Stimulated activated CD8-positive, alpha-beta memory T cell treated with anti-CD3 and anti-CD28 coated beads, Interleukin-7, amount 100 ng/mL, for 4 hours (primary cell): Measurements from ENCODE around the gene KRT72.
A peak's percentile ranks its signal among the peaks of the same experiment; 100 is the strongest.
"Not testable (repeated sequence)": the region's sequence is repeated elsewhere in the genome, so short reads cannot be mapped to it uniquely, and the experiment has no call there.

Experiments used
- DNase-seq, 2 donors: peaks; one replicate each; pipeline ENCODE4 v3.0.0-alpha.2; 2020; ENCODE audit warnings: low read depth in 2 of 2

The KRT72 gene

GRCh38 chr12:52606581-52607218 lies 5.4 kb upstream of the KRT72 start:
- DNase-seq, result no peak

- no peak for DNase-seq
Measured at GRCh38 chr12:52606096-52606495, 4.8 kb upstream of the KRT72 start.

GRCh38 chr12:52605542-52605941 lies 4.3 kb upstream of the KRT72 start:
- DNase-seq, result no peak

- no peak for DNase-seq
Measured at GRCh38 chr12:52604859-52605258, 3.6 kb upstream of the KRT72 start.

GRCh38 chr12:52603314-52603713 lies 2.1 kb upstream of the KRT72 start:
- peak in 1 of 2 donors; percentile 24 for DNase-seq

- DNase-seq, result no peak
Measured at GRCh38 chr12:52602552-52602951, 1.3 kb upstream of the KRT72 start.

GRCh38 chr12:52601671-52602070 lies 408 bp upstream of the KRT72 start:
- no peak for DNase-seq

- no peak for DNase-seq
Measured at GRCh38 chr12:52600475-52600874, 788 bp downstream of the KRT72 start.

GRCh38 chr12:52600071-52600470 lies 1.2 kb downstream of the KRT72 start:
- DNase-seq, result no peak

- DNase-seq, result no peak
Measured at GRCh38 chr12:52598966-52599365, 2.3 kb downstream of the KRT72 start.

GRCh38 chr12:52594237-52594636 lies 7.0 kb downstream of the KRT72 start:
- not testable (repeated sequence) for DNase-seq

- DNase-seq, result no peak
Measured at GRCh38 chr12:52591521-52591920, 9.7 kb downstream of the KRT72 start.

- DNase-seq, result no peak
Measured at GRCh38 chr12:52590021-52590420, 11.2 kb downstream of the KRT72 start.

- DNase-seq, result no peak
Measured at GRCh38 chr12:52587563-52587962, 13.7 kb downstream of the KRT72 start.

- peak; percentile 29 to 35 for DNase-seq
Measured at GRCh38 chr12:52585946-52586345, 15.3 kb downstream of the KRT72 start.

- no peak for DNase-seq
Measured at GRCh38 chr12:52585066-52585465, 16.2 kb downstream of the KRT72 start.

GRCh38 chr12:52584156-52584682 lies 17.0 kb downstream of the KRT72 start:
- DNase-seq, result no peak

- peak; percentile 33 to 48 for DNase-seq
Measured at GRCh38 chr12:52582971-52583456, 18.2 kb downstream of the KRT72 start.

- DNase-seq, result no peak
Measured at GRCh38 chr12:52582486-52582885, 18.8 kb downstream of the KRT72 start.

GRCh38 chr12:52581481-52581880 lies 19.8 kb downstream of the KRT72 start:
- no peak for DNase-seq

- no peak for DNase-seq
Measured at GRCh38 chr12:52581066-52581465, 20.2 kb downstream of the KRT72 start.

GRCh38 chr12:52580496-52580895 lies 20.8 kb downstream of the KRT72 start:
- no peak for DNase-seq
